ENCODE results near the gene UNC119B. TPM values are rescaled to one million over a fixed set of nuclear protein-coding genes. Genes with fewer than 3 reads are reported as not detected.

The UNC119B gene
- total and polyA plus RNA-seq, 2 of the 4 experiments (the other 2 are of a cell fraction) = 8.4 to 21.6 TPM

DNA sequence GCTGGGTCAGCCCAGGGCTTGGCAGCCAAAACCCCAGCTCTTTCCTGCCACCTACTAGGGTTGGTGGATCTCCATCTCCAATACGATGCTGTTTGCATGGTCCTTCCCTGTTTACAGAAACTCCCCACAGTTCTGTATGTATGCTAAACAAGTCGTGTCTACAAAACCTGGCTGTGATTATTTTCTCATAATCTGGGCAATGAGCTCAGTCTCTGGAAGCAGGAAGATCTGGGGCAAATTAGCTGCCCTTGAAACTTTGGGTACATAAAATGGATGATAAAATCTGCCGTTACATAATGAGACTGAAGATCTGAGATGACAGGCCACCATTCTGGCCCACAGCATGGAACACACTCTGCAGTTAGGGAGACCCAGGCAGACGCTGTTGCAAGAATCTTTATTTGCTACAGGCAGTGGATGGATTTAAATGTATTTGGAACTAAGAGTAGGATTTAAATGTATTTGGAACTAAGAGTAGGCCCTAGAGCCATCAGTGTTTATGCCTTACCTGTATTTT is 47.0 kb downstream of the UNC119B start:
- H3K27me3 ChIP-seq (ENCODE audit: control insufficient read depth, insufficient read depth, low read length) = no peaks in the 10 kb centered on the region
- H2BK15ac ChIP-seq (ENCODE audit: low read depth, low read length) = no peak overlapping the region
- no peak overlapping the region for H3K4me2 ChIP-seq (ENCODE audit: low read depth, low read length)
- DNase-seq (no peak), ATAC-seq (ENCODE audit: low read depth) (no peak)
- no peak overlapping the region for H3K14ac ChIP-seq (replicated peaks; ENCODE audit: low read depth, low read length)
- H3K4me3 ChIP-seq (ENCODE audit: insufficient read depth, low read depth, low read length) = no peak overlapping the region
- H2AK5ac ChIP-seq (ENCODE audit: low read depth, low read length) = no peak overlapping the region
- H3K4ac ChIP-seq (ENCODE audit: low read depth, low read length) = no peak overlapping the region
- no peaks in the 10 kb centered on the region for H3K79me1 ChIP-seq (ENCODE audit: low read depth in 1 of 2, low read length in 2 of 2)
- no peaks in the 10 kb centered on the region for H4K20me1 ChIP-seq (ENCODE audit: insufficient read depth, low read length)
- no peak overlapping the region for H2AK9ac ChIP-seq (replicated peaks; ENCODE audit: low read depth, low read length, poor library complexity)
- 86% methylated on average over 2 of the region's 4 CpGs; no CpG with 5 or more reads in 1 of the 2 experiments for WGBS, 2 experiments (ENCODE audit: extremely low coverage in 2 of 2, insufficient read length in 1 of 2)
- dilution Hi-C loops (cut with HindIII; ENCODE audit: low sequenced_read_pairs, unreplicated experiment) = no loop called here
- TF ChIP-seq CHD1 (IDR thresholded peaks at IDR 0.05; ENCODE audit: low read depth, low read length) (no peak), SMC3 (IDR thresholded peaks at IDR 0.05; ENCODE audit: low read depth, low read length) (no peak), RFX5 (IDR thresholded peaks at IDR 0.05; ENCODE audit: low read depth, low read length) (no peak), FOS (IDR thresholded peaks at IDR 0.05; ENCODE audit: low read depth, low read length) (no peak), POLR2A (IDR thresholded peaks at IDR 0.05; ENCODE audit: low read depth, low read length) (no peak), MAZ (IDR thresholded peaks at IDR 0.05; ENCODE audit: borderline replicate concordance, low read depth, low read length) (no peak), RAD21 (IDR thresholded peaks at IDR 0.05; ENCODE audit: low read length) (no peak), MXI1 (IDR thresholded peaks at IDR 0.05; ENCODE audit: borderline replicate concordance, low read depth, low read length) (no peak), MAFK (IDR thresholded peaks at IDR 0.05; ENCODE audit: low read depth, low read length) (no peak)
- TF ChIP-seq, protein P1, sequence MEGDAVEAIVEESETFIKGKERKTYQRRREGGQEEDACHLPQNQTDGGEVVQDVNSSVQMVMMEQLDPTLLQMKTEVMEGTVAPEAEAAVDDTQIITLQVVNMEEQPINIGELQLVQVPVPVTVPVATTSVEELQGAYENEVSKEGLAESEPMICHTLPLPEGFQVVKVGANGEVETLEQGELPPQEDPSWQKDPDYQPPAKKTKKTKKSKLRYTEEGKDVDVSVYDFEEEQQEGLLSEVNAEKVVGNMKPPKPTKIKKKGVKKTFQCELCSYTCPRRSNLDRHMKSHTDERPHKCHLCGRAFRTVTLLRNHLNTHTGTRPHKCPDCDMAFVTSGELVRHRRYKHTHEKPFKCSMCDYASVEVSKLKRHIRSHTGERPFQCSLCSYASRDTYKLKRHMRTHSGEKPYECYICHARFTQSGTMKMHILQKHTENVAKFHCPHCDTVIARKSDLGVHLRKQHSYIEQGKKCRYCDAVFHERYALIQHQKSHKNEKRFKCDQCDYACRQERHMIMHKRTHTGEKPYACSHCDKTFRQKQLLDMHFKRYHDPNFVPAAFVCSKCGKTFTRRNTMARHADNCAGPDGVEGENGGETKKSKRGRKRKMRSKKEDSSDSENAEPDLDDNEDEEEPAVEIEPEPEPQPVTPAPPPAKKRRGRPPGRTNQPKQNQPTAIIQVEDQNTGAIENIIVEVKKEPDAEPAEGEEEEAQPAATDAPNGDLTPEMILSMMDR (conservative IDR thresholded peaks at IDR 0.05; ENCODE audit: low read depth, low read length) = no peak
- H2BK20ac ChIP-seq (ENCODE audit: low read depth, low read length) = no peak overlapping the region
- H4K5ac ChIP-seq (ENCODE audit: low read depth, low read length) = no peak overlapping the region
- H4K91ac ChIP-seq (ENCODE audit: insufficient read depth, low read depth, low read length) = no peak overlapping the region
- no peaks in the 10 kb centered on the region; the same call in 1 of the 2 replicates for H3K9me1 ChIP-seq (ENCODE audit: insufficient read depth, low read length)
- H3K4me1 ChIP-seq (ENCODE audit: control insufficient read depth, insufficient read depth, low read length) = no peaks in the 10 kb centered on the region
- intact Hi-C loops (cut with micrococcal nuclease) = no loop called here
- H3K23ac ChIP-seq (ENCODE audit: low read depth, low read length) = no peak overlapping the region
- H3K27ac ChIP-seq (ENCODE audit: insufficient read depth, low read length) = no peak overlapping the region
- H2BK120ac ChIP-seq (ENCODE audit: low read depth, low read length) = no peak overlapping the region
- H3K36me3 ChIP-seq (ENCODE audit: control insufficient read depth, insufficient read depth, low read length) = peaks cover 11% of the 10 kb centered on the region
- in situ Hi-C loops (cut with MboI; ENCODE audit: low sequenced_read_pairs) = no loop called here
- no peak overlapping the region for H3K9ac ChIP-seq (ENCODE audit: low read depth, low read length)
- H2AFZ ChIP-seq (replicated peaks; ENCODE audit: low read length, poor library complexity) = no peak overlapping the region
- BruUV-seq (replicated peaks) = no TSS peak
- H3K18ac ChIP-seq (ENCODE audit: low read depth, low read length) = no peak overlapping the region
- H4K8ac ChIP-seq (ENCODE audit: low read depth in 2 of 2, low read length in 2 of 2) = no peak overlapping the region
- peaks cover 3% of the 10 kb centered on the region; the same call in 1 of the 2 replicates for H3K9me3 ChIP-seq (ENCODE audit: control insufficient read depth, insufficient read depth, low read length)
- CTCF ChIA-PET = no interaction called here
- H2BK5ac ChIP-seq (ENCODE audit: low read depth, low read length, poor library complexity, severe bottlenecking) = no peak overlapping the region
- POLR2A ChIA-PET (ENCODE audit: unreplicated experiment) = no interaction called here
- H3K56ac ChIP-seq (ENCODE audit: extremely low read depth, insufficient read depth, low read length) = no peak overlapping the region

All from IMR-90 (cell line).